Keratinocyte (primary cell): Measurements from ENCODE around the gene USP17L24.
"Not testable (repeated sequence)": the region's sequence is repeated elsewhere in the genome, so short reads cannot be mapped to it uniquely, and the experiment has no call there.

Experiments
- EZH2 ChIP-seq: IDR thresholded peaks from one replicate; pipeline ENCODE4 v1.6.1; 2012; ENCODE audit warnings: inconsistent platforms, mild to moderate bottlenecking, low read length, moderate library complexity
- TF ChIP-seq, protein P1 (sequence below), 3 experiments: IDR thresholded peaks in 1 of 3; conservative IDR thresholded peaks in 1 of 3; optimal IDR thresholded peaks in 1 of 3; 2 replicates in 2 of 3; 3 replicates in 1 of 3; pipeline versions ENCODE3 to v1.5.1; 2011; ENCODE audit warnings: low read length in 3 of 3, mild to moderate bottlenecking in 3 of 3, moderate library complexity in 2 of 3, control low read depth in 1 of 3, inconsistent platforms in 1 of 3; ENCODE audit not compliant: insufficient read depth in 2 of 3; ENCODE audit errors: extremely low read depth in 1 of 3

GRCh38 chr4:9362829-9363228 is 37.9 kb downstream of the USP17L24 start, which contains the start of gene USP17L30:
- TF ChIP-seq, protein P1, sequence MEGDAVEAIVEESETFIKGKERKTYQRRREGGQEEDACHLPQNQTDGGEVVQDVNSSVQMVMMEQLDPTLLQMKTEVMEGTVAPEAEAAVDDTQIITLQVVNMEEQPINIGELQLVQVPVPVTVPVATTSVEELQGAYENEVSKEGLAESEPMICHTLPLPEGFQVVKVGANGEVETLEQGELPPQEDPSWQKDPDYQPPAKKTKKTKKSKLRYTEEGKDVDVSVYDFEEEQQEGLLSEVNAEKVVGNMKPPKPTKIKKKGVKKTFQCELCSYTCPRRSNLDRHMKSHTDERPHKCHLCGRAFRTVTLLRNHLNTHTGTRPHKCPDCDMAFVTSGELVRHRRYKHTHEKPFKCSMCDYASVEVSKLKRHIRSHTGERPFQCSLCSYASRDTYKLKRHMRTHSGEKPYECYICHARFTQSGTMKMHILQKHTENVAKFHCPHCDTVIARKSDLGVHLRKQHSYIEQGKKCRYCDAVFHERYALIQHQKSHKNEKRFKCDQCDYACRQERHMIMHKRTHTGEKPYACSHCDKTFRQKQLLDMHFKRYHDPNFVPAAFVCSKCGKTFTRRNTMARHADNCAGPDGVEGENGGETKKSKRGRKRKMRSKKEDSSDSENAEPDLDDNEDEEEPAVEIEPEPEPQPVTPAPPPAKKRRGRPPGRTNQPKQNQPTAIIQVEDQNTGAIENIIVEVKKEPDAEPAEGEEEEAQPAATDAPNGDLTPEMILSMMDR (optimal IDR thresholded peaks at IDR 0.05 in 1 of 3, IDR thresholded peaks at IDR 0.05 in 1 of 3, conservative IDR thresholded peaks at IDR 0.05 in 1 of 3; ENCODE audit: extremely low read depth in 1 of 3, insufficient read depth in 2 of 3, low read length in 3 of 3) = not testable (repeated sequence)
- not testable (repeated sequence) for TF ChIP-seq EZH2
